HG03280 (cell line): ENCODE measurements around the gene ABCA12.

Source experiments
- ATAC-seq: cut with Tn5 transposase; IDR thresholded peaks from one replicate; pipeline ENCODE4 v1.9.1; 2021; ENCODE audit warnings: mild to moderate bottlenecking, moderate library complexity; ENCODE audit not compliant: unreplicated experiment

ABCA12 gene

GRCh38 chr2:215120401-215120800 is 18.0 kb downstream of the ABCA12 start:
- no peak for ATAC-seq

- no peak for ATAC-seq
Measured at GRCh38 chr2:215119847-215120246, 18.6 kb downstream of the ABCA12 start.

GRCh38 chr2:215110918-215111317 is 27.5 kb downstream of the ABCA12 start:
- no peak for ATAC-seq

- ATAC-seq: no peak
Measured at GRCh38 chr2:215107216-215108056, 31.0 kb downstream of the ABCA12 start.

- ATAC-seq: no peak
Measured at GRCh38 chr2:215105607-215106354, 32.6 kb downstream of the ABCA12 start.

- no peak for ATAC-seq
Measured at GRCh38 chr2:215104226-215104625, 34.2 kb downstream of the ABCA12 start.

- ATAC-seq: no peak
Measured at GRCh38 chr2:215098875-215099274, 39.6 kb downstream of the ABCA12 start.

GRCh38 chr2:215084080-215084479 is 54.3 kb downstream of the ABCA12 start:
- no peak for ATAC-seq

GRCh38 chr2:215083146-215083545 is 55.3 kb downstream of the ABCA12 start:
- no peak for ATAC-seq

GRCh38 chr2:215082446-215082845 is 56.0 kb downstream of the ABCA12 start:
- no peak for ATAC-seq

GRCh38 chr2:215080545-215080944 is 57.9 kb downstream of the ABCA12 start:
- no peak for ATAC-seq

GRCh38 chr2:215071676-215072075 is 66.8 kb downstream of the ABCA12 start:
- no peak for ATAC-seq

GRCh38 chr2:215068399-215068798 is 70.0 kb downstream of the ABCA12 start:
- ATAC-seq: no peak

GRCh38 chr2:215066124-215066523 is 72.3 kb downstream of the ABCA12 start:
- no peak for ATAC-seq

GRCh38 chr2:215063526-215063925 is 74.9 kb downstream of the ABCA12 start:
- ATAC-seq: no peak

GRCh38 chr2:215060861-215061536 is 77.4 kb downstream of the ABCA12 start:
- ATAC-seq: no peak

- ATAC-seq: no peak
Measured at GRCh38 chr2:215059724-215060123, 78.7 kb downstream of the ABCA12 start.

GRCh38 chr2:215055891-215056290 is 82.5 kb downstream of the ABCA12 start:
- no peak for ATAC-seq

GRCh38 chr2:215052810-215053209 is 85.6 kb downstream of the ABCA12 start:
- no peak for ATAC-seq

- no peak for ATAC-seq
Measured at GRCh38 chr2:215052404-215052803, 86.0 kb downstream of the ABCA12 start.

GRCh38 chr2:215049341-215049740 is 89.1 kb downstream of the ABCA12 start:
- no peak for ATAC-seq

GRCh38 chr2:215038421-215038820 is 100.0 kb downstream of the ABCA12 start:
- no peak for ATAC-seq
